HEK293T (cell line): ENCODE measurements around the gene PCNA.

Experiments
- ARNT ChIP-seq: fragments of 450-650 bp; IDR thresholded peaks from 2 replicates; pipeline ENCODE4 v1.6.1; 2017; ENCODE audit warnings: mild to moderate bottlenecking
- BHLHE40 ChIP-seq: fragments of 450-650 bp; IDR thresholded peaks from 2 replicates; pipeline ENCODE4 v1.6.1; 2016; ENCODE audit warnings: mild to moderate bottlenecking, moderate library complexity, borderline replicate concordance
- CTBP1 ChIP-seq: fragments of 450-650 bp; IDR thresholded peaks from 2 replicates; pipeline ENCODE4 v1.6.1; 2016; ENCODE audit warnings: borderline replicate concordance
- ELF4 ChIP-seq: fragments of 450-650 bp; IDR thresholded peaks from 2 replicates; pipeline ENCODE4 v1.6.1; 2017; ENCODE audit warnings: antibody characterized with exemption
- FOXA1 ChIP-seq: fragments of 450-650 bp; IDR thresholded peaks from 2 replicates; pipeline ENCODE4 v1.6.1; 2016; ENCODE audit warnings: mild to moderate bottlenecking
- FOXK2 ChIP-seq: fragments of 450-650 bp; IDR thresholded peaks from 2 replicates; pipeline ENCODE4 v1.6.1; 2016; ENCODE audit warnings: mild to moderate bottlenecking
- FOXM1 ChIP-seq: fragments of 450-650 bp; IDR thresholded peaks from 2 replicates; pipeline ENCODE4 v1.6.1; 2017; ENCODE audit warnings: mild to moderate bottlenecking, borderline replicate concordance
- HDGF ChIP-seq: fragments of 450-650 bp; IDR thresholded peaks from 2 replicates; pipeline ENCODE4 v1.6.1; 2017; ENCODE audit warnings: antibody characterized with exemption, borderline replicate concordance
- L3MBTL2 ChIP-seq: fragments of 450-650 bp; conservative IDR thresholded peaks from 2 replicates; pipeline ENCODE4 v1.6.1; 2016; ENCODE audit warnings: mild to moderate bottlenecking
- NFRKB ChIP-seq: fragments of 450-650 bp; IDR thresholded peaks from 2 replicates; pipeline ENCODE4 v1.6.1; 2016; ENCODE audit warnings: mild to moderate bottlenecking, moderate library complexity
- PKNOX1 ChIP-seq: fragments of 450-650 bp; IDR thresholded peaks from 2 replicates; pipeline ENCODE4 v1.6.1; 2016
- SP1 ChIP-seq: fragments of 450-650 bp; IDR thresholded peaks from 2 replicates; pipeline ENCODE4 v1.6.1; 2017
- SUZ12 ChIP-seq: fragments of 450-650 bp; IDR thresholded peaks from 2 replicates; pipeline ENCODE4 v1.6.1; 2016; ENCODE audit warnings: mild to moderate bottlenecking
- ZNF384 ChIP-seq: fragments of 450-650 bp; IDR thresholded peaks from 2 replicates; pipeline ENCODE4 v1.6.1; 2016

- TF ChIP-seq SUZ12 (no peak), PKNOX1 (no peak), L3MBTL2 (no peak), CTBP1 (no peak), FOXM1 (no peak), ZNF384 (no peak), NFRKB (no peak), ARNT (no peak), FOXK2 (no peak), SP1 (no peak), ELF4 (no peak), BHLHE40 (no peak), HDGF (no peak), FOXA1 (no peak)
These were observed 11.7 kb upstream of the PCNA start for GRCh38 chr20:5131502-5131901.
